NCI-H748 (cell line): ENCODE measurements around the gene ITIH6.
"Not testable (repeated sequence)": the region's sequence is repeated elsewhere in the genome, so short reads cannot be mapped to it uniquely, and the experiment has no call there.

Experiments used
- DNase-seq: peaks from one replicate; lab custom pipeline; 2025; ENCODE audit not compliant: unreplicated experiment; lab: John Stamatoyannopoulos, UW

The ITIH6 gene, protein sequence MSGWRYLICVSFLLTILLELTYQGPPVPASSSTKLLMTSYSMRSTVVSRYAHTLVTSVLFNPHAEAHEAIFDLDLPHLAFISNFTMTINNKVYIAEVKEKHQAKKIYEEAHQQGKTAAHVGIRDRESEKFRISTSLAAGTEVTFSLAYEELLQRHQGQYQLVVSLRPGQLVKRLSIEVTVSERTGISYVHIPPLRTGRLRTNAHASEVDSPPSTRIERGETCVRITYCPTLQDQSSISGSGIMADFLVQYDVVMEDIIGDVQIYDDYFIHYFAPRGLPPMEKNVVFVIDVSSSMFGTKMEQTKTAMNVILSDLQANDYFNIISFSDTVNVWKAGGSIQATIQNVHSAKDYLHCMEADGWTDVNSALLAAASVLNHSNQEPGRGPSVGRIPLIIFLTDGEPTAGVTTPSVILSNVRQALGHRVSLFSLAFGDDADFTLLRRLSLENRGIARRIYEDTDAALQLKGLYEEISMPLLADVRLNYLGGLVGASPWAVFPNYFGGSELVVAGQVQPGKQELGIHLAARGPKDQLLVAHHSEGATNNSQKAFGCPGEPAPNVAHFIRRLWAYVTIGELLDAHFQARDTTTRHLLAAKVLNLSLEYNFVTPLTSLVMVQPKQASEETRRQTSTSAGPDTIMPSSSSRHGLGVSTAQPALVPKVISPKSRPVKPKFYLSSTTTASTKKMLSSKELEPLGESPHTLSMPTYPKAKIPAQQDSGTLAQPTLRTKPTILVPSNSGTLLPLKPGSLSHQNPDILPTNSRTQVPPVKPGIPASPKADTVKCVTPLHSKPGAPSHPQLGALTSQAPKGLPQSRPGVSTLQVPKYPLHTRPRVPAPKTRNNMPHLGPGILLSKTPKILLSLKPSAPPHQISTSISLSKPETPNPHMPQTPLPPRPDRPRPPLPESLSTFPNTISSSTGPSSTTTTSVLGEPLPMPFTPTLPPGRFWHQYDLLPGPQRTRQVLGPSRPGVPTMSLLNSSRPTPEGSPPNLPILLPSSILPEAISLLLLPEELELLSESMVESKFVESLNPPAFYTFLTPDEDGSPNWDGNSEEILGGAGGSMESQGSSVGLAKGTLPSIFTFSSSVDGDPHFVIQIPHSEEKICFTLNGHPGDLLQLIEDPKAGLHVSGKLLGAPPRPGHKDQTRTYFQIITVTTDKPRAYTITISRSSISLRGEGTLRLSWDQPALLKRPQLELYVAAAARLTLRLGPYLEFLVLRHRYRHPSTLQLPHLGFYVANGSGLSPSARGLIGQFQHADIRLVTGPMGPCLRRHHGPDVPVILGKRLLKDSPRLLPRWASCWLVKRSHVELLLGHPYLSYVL

GRCh38 chrX:54798137-54798536 is at the start of gene ITIH6:
Gene ITIH6 (minus strand): TSS chrX:54798255. CDS start chrX:54798210, 45 bp downstream.
- DNase-seq = no peak

DNA sequence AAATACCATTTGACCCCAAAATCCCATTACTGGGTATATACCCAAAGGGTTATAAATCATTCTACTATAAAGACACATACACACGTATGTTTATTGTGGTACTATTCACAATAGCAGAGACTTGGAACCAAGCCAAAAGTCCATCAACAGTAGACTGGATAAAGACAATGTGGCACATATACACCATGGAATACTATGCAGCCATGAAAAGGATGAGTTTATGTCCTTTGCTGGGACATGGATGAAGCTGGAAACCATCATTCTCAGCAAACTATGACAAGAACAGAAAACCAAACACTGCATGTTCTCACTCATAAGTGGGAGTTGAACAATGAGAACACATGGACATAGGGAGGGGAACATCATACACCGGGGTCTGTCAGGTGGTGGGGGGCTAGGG is 49.6 kb upstream of the ITIH6 start:
- not testable (repeated sequence) for DNase-seq

GRCh38 chrX:54843050-54843449 is 45.0 kb upstream of the ITIH6 start:
- DNase-seq = no peak

GRCh38 chrX:54842607-54843006 is 44.6 kb upstream of the ITIH6 start:
- DNase-seq = no peak

- DNase-seq = not testable (repeated sequence)
Measured at GRCh38 chrX:54841184-54841874, 43.3 kb upstream of the ITIH6 start.

DNA sequence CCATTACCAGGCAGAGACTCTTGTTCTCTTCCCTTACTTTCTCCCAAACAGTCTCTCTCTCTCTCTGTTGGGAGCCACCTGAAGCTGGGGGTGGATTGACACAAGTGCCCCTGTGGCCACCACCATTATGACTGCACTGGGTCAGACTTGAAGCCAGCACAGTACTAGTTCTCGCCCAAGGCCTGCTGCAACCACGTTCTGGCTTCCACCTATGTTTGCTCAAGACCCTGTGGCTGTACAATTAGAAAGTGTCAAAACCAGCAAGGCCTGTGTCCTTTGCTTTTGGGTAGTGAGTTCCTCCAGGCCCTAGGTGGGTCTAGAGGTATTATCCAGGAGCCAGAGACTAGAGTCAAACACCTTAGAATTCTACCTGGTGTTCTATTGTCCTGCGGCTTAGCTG is 40.5 kb upstream of the ITIH6 start:
- DNase-seq = no peak

DNA sequence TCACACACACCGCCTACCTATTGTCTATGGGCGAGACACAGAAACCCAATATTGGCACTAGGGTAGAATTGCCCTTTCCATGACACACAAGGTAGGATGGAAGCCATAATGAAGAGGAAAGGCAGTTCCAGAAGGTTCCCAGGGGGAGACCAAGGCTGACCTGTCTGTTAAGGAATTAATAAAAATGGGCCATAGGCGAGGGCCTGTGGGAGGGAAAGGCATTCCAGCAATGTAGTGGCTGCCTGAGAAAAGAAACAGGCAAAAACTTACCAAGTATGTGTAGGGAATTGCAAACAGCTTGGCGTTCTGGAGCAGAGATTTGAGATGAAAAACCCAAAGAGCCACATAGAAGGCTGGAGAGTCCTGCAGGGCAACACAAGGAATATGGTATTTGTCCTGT is 28.5 kb upstream of the ITIH6 start:
- DNase-seq = no peak

GRCh38 chrX:54825716-54826438 is 27.8 kb upstream of the ITIH6 start:
- peak; percentile 41 for DNase-seq

DNA sequence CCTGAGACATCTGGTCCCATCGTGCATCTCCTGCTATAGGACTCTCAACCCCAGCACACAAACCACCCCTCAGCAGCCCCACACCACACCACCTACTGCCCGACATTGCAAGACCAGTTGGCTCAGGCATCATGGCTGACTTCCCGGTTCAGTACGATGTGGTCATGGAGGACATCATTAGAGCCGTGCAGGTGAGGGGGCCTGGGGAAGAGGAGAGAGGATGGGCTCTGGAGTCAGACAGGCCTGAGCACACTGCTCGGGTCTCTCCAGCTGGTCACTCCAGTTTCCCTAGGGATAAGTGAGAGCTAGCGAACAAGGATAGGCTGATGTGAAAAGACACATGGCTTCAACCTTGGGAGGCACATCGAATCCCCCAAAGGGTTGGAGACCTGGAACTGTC is 26.7 kb upstream of the ITIH6 start:
- DNase-seq = no peak

- no peak for DNase-seq
Measured at GRCh38 chrX:54824195-54824594, 26.1 kb upstream of the ITIH6 start.

GRCh38 chrX:54821310-54821709 is 23.3 kb upstream of the ITIH6 start:
- no peak for DNase-seq

GRCh38 chrX:54820737-54821136 is 22.7 kb upstream of the ITIH6 start:
- no peak for DNase-seq

GRCh38 chrX:54819201-54819600 is 21.1 kb upstream of the ITIH6 start:
- DNase-seq = no peak

- no peak for DNase-seq
Measured at GRCh38 chrX:54818221-54818620, 20.2 kb upstream of the ITIH6 start.

DNA sequence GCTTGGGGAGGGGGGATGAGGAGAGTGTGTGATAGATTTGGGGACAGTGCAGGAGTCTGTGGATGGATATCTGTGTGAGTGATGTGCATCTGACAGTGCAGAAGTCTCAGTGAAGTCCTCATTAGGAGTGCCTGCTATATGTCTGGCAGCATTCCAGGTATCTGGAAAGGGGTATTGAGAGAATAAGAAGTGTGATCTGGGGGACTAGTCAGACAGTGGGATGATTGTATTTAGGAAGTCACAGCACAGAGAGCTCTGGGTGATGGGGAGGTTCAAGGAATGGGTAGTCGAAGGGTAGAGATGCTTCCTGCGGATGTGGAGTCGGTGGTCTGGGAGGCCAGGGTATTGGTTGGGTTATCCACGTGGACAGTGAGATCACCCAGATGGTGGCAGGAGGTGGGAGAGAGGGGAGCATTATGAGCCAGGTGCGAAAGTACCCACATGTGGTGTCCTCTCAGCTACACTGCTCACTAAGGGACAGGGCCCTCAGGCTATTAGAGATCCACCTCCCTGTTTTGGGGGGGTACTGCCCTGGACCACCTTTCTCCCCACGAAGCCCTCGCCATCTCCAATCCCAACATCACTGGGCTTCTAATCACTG is 19.3 kb upstream of the ITIH6 start:
- no peak for DNase-seq

DNA sequence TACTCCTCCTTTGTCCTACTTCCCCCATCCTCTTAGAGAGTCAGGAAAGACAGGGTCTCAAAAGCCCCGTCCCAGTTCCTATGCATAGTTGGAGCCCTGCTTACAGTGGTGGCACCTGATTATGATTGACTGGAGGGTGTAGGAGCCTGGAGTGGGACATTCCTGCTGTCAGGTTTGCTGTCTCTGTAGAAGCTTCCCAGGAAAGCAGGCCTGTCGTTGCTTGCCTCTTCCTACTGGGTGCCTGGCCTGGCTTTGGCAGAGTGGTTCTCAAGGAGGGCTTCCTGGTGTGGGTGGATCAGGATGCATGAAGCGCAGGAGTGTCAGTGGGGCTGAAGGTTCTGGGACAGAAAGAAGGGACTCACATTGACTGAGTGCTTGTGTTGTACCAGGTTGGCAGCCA is 14.3 kb upstream of the ITIH6 start:
- no peak for DNase-seq

- DNase-seq = no peak
Measured at GRCh38 chrX:54811301-54811885, 13.3 kb upstream of the ITIH6 start.

- no peak for DNase-seq
Measured at GRCh38 chrX:54810532-54810931, 12.5 kb upstream of the ITIH6 start.
